ENCODE data around the gene WWTR1. TPM values are rescaled to one million over a fixed set of nuclear protein-coding genes. Genes with fewer than 3 reads are reported as not detected.
A peak's percentile ranks its signal among the peaks of the same experiment; 100 is the strongest.

The WWTR1 gene
- total RNA-seq, 6 experiments from 2014 or later: 10.6 to 19.7 (median 15.3) TPM

DNA sequence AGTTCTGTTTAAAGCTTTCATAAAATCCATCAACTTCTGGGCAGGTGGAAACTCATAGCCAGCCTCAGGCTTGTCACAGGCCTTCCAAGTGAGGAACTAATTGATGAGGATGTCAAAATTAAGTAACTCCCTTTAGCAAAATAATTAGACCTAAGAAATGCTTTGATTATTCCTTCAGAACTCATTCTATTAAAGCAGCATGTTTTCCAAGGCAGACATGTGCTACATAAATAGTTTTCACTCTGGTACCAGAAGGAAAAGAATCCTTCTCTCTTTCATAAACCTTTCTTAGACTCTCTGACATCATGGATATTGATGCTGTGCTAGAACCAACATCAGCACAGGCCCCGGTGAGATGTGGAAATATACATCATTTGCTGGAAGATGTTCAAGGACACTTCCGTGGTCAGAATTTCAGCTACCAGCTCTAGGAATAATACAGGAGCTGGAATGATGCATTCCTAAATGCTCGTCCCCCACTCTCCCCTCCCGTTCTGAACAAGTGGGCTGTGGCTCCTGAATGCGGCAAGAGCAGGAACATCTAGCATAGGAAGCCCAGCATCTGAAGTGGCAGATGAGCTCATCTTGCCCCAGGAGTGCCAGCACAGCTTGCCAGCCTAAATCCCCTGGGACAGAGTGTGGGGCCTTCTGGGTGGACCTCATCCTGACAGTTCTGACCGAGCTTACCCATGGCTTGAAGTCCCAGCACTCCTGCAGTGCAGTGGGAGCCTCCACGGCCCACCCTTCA is 82.4 kb downstream of the WWTR1 start:
- Histone ChIP-seq H3K4me1 (peaks cover 0 to 8% (median 0%) of the 10 kb centered on the region in 4 donors), H3K9me3 (no peaks in the 10 kb centered on the region), H3K27ac (peak overlapping the region in 2 of 3 donors; percentile 25 to 68), H3K36me3 (no peaks in the 10 kb centered on the region), H3K27me3 (no peaks in the 10 kb centered on the region), H3K4me3 (no peak overlapping the region)
- TF ChIP-seq, protein P1, sequence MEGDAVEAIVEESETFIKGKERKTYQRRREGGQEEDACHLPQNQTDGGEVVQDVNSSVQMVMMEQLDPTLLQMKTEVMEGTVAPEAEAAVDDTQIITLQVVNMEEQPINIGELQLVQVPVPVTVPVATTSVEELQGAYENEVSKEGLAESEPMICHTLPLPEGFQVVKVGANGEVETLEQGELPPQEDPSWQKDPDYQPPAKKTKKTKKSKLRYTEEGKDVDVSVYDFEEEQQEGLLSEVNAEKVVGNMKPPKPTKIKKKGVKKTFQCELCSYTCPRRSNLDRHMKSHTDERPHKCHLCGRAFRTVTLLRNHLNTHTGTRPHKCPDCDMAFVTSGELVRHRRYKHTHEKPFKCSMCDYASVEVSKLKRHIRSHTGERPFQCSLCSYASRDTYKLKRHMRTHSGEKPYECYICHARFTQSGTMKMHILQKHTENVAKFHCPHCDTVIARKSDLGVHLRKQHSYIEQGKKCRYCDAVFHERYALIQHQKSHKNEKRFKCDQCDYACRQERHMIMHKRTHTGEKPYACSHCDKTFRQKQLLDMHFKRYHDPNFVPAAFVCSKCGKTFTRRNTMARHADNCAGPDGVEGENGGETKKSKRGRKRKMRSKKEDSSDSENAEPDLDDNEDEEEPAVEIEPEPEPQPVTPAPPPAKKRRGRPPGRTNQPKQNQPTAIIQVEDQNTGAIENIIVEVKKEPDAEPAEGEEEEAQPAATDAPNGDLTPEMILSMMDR (IDR thresholded peaks at IDR 0.05): no peak
- no peak for TF ChIP-seq POLR2A (IDR thresholded peaks at IDR 0.05)
- ATAC-seq (peak; percentile 6 to 35 (median 31)), DNase-seq (no peak)
- 28% methylated on average over 2 of the region's 7 CpGs for WGBS (ENCODE audit: insufficient coverage, low coverage, low lambda C conversion rate, missing lambda C conversion rate)
- intact Hi-C loops (cut with DNase I): no loop called here

DNA sequence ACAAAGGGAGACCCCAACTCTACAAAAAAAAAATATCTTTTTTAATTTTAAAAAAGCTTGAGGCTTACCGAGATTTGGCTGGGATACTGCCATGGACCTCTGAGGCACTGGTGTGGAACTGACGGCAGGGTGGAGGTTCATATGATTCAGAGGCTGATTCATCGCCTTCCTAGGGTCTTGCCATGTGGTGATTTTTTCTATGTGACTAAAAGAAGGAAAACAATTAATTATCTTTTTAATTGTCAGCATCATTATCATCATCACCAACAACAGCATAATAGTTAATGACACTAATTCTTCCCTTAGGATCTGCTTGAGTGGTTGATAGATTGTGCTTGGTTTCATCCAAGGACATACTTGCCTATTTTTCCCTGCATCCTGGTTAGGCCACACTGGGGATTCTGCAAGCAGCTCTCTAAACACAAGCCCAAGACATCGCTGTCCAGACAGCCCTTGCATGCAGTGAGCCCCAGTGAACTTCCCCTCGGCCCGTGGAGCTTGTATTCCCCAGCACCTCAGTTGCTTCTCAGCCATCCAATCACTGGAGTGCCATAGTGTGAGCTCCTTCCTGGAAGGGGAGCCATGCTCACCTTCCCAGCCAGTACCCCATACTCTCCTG is 84.9 kb downstream of the WWTR1 start:
- intact Hi-C loops (cut with DNase I): no loop called here
- H3K4me3 ChIP-seq: no peak overlapping the region
- ATAC-seq (no peak), DNase-seq (no peak)
- no peaks in the 10 kb centered on the region for H3K4me1 ChIP-seq
- H3K27ac ChIP-seq: no peak overlapping the region
- no peak for TF ChIP-seq POLR2A (IDR thresholded peaks at IDR 0.05)
- TF ChIP-seq, protein P1 (IDR thresholded peaks at IDR 0.05): no peak
- 89% methylated on average over 6 of the region's 6 CpGs for WGBS (ENCODE audit: insufficient coverage, low coverage, low lambda C conversion rate, missing lambda C conversion rate)
- no peaks in the 10 kb centered on the region for H3K27me3 ChIP-seq
- H3K9me3 ChIP-seq: no peaks in the 10 kb centered on the region
- no peaks in the 10 kb centered on the region for H3K36me3 ChIP-seq

DNA sequence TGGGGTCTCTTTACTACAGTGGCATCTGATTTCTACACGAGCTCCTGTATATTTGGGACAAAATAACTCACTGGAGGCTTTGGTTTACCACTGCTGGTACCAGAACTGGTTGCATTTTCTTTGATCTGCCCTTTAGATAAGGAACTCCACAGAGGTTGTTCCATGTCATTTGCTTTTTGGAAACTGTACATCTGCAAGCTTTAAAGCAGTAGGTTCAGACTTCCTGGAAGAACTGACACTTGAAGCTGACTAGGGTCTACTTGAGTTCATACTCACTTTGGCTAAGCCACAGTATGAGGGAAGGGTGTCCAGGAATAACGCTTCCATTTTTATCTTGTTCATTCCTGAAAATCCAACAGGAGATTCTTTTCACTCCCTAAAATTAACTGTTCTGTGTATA is 86.4 kb downstream of the WWTR1 start:
- H3K36me3 ChIP-seq: no peaks in the 10 kb centered on the region
- WGBS (ENCODE audit: insufficient coverage, low coverage, low lambda C conversion rate, missing lambda C conversion rate): 65% methylated on average over 2 of the region's 2 CpGs
- intact Hi-C loops (cut with DNase I): no loop called here
- H3K4me1 ChIP-seq: peaks cover 0 to 4% (median 0%) of the 10 kb centered on the region in 4 donors
- no peaks in the 10 kb centered on the region for H3K9me3 ChIP-seq
- H3K27me3 ChIP-seq: no peaks in the 10 kb centered on the region
- H3K27ac ChIP-seq: no peak overlapping the region
- ATAC-seq (no peak), DNase-seq (no peak)
- H3K4me3 ChIP-seq: no peak overlapping the region
- TF ChIP-seq, protein P1 (IDR thresholded peaks at IDR 0.05): no peak
- no peak for TF ChIP-seq POLR2A (IDR thresholded peaks at IDR 0.05)

DNA sequence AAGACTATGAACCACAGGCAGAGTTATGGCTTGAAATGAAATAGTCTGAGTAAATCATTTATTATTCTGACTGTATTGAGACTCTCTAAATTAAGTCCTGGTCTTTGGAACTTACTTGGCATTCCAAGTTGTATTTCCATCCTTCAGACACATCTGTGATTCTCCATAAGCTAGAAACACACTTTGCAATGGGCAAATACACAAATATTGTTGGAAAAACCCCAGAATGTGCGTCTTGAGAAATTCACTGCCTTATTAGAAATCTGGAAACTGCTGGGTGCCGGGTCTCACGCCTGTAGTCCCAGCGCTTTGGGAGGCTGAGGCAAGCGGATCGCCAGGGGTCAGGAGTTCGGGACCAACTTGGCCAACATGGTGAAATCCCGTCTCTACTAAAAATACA is 87.8 kb downstream of the WWTR1 start:
- no peak for DNase-seq
- intact Hi-C loops (cut with DNase I): no loop called here
- TF ChIP-seq POLR2A (IDR thresholded peaks at IDR 0.05): no peak
- TF ChIP-seq, protein P1 (IDR thresholded peaks at IDR 0.05): no peak

More for the DNA sequence above, 87.8 kb downstream of the WWTR1 start:
- WGBS (ENCODE audit: insufficient coverage, low coverage, low lambda C conversion rate, missing lambda C conversion rate): 96% methylated on average over 8 of the region's 8 CpGs
- no peak overlapping the region for H3K4me3 ChIP-seq
- H3K27me3 ChIP-seq: no peaks in the 10 kb centered on the region
- no peak overlapping the region for H3K27ac ChIP-seq
- H3K4me1 ChIP-seq: peaks cover 0 to 4% (median 0%) of the 10 kb centered on the region in 4 donors
- no peaks in the 10 kb centered on the region for H3K36me3 ChIP-seq
- no peaks in the 10 kb centered on the region for H3K9me3 ChIP-seq
- no peak for ATAC-seq

Measured in right lobe of liver (tissue), 6 donors.